Fibroblast of lung (primary cell): ENCODE measurements around the gene CCNC. TPM values are rescaled to one million over a fixed set of nuclear protein-coding genes. Genes with fewer than 3 reads are reported as not detected.

Experiments used
- DNase-seq, 2 donors: peaks; one replicate each; pipeline versions ENCODE4 v3.0.0 to v3.0.0-alpha.2; 2010; ENCODE audit warnings: low read depth in 2 of 2
- H2AFZ ChIP-seq: 2 replicates; pipeline ENCODE4 v1.5.1; 2012; ENCODE audit warnings: low read length, control low read depth, inconsistent platforms
- H3K27ac ChIP-seq: 2 replicates; pipeline ENCODE4 v1.5.1; 2011; ENCODE audit warnings: low read length, control low read depth; ENCODE audit not compliant: insufficient read depth
- H3K27me3 ChIP-seq: 2 replicates; pipeline ENCODE4 v1.5.1; 2011; ENCODE audit warnings: mild to moderate bottlenecking, low read length; ENCODE audit not compliant: control insufficient read depth, insufficient read depth
- H3K36me3 ChIP-seq: 2 replicates; pipeline ENCODE4 v1.5.1; 2011; ENCODE audit warnings: low read length; ENCODE audit not compliant: control insufficient read depth, insufficient read depth
- H3K4me1 ChIP-seq: 2 replicates; pipeline ENCODE4 v1.5.1; 2011; ENCODE audit warnings: low read length; ENCODE audit not compliant: control insufficient read depth, insufficient read depth; ENCODE audit errors: extremely low read depth
- H3K4me2 ChIP-seq: 2 replicates; pipeline ENCODE4 v1.5.1; 2011; ENCODE audit warnings: low read length, control low read depth; ENCODE audit not compliant: insufficient read depth; ENCODE audit errors: extremely low read depth
- H3K4me3 ChIP-seq, 4 experiments: fragments of 200-600 bp in 1 of 4; sonication (generic) in 1 of 4; replicated peaks in 1 of 4; 2 replicates each; pipeline ENCODE4 v1.5.1; 2011 to 2016; ENCODE audit warnings: low read length in 4 of 4, low read depth in 3 of 4, mild to moderate bottlenecking in 3 of 4, control low read depth in 2 of 4, inconsistent platforms in 1 of 4, mixed read lengths in 1 of 4; ENCODE audit not compliant: insufficient read depth in 1 of 4; ENCODE audit errors: control extremely low read depth in 1 of 4
- H3K79me2 ChIP-seq: 2 replicates; pipeline ENCODE4 v1.5.1; 2012; ENCODE audit warnings: mild to moderate bottlenecking, low read length, inconsistent platforms; ENCODE audit not compliant: control insufficient read depth, insufficient read depth
- H3K9ac ChIP-seq: 2 replicates; pipeline ENCODE4 v1.5.1; 2011; ENCODE audit warnings: mild to moderate bottlenecking, low read length, control low read depth; ENCODE audit not compliant: insufficient read depth
- H3K9me3 ChIP-seq: 2 replicates; pipeline ENCODE4 v1.5.1; 2012; ENCODE audit warnings: low read depth, low read length; ENCODE audit not compliant: control insufficient read depth, insufficient read depth
- H4K20me1 ChIP-seq: 2 replicates; pipeline ENCODE4 v1.5.1; 2011; ENCODE audit warnings: low read length; ENCODE audit not compliant: control insufficient read depth, insufficient read depth; ENCODE audit errors: extremely low read depth
- EZH2 ChIP-seq: IDR thresholded peaks from 2 replicates; pipeline ENCODE4 v1.5.1; 2012; ENCODE audit warnings: low read length, control low read depth, mild to moderate bottlenecking; ENCODE audit errors: missing control alignments
- polyA plus RNA-seq, 2 donors: library from polyadenylated mRNA; depleted of rRNA in 1 of 2; stranded (reverse) in 1 of 2; unstranded in 1 of 2; fragments of >200 nt; gene quantifications; 2 replicates each; pipeline ENCODE4 v1.2.1, GENCODE V29; 2011 to 2012; ENCODE audit warnings: missing spikeins in 1 of 2
- total RNA-seq: library from RNA; depleted of rRNA; stranded (reverse); fragments of >200 nt; gene quantifications from 2 replicates; pipeline ENCODE4 v1.2.1, GENCODE V29; 2014
- TF ChIP-seq, protein P1 (sequence below), 2 donors: IDR thresholded peaks in 1 of 2; conservative IDR thresholded peaks in 1 of 2; 1 replicate in 1 of 2; 2 replicates in 1 of 2; pipeline ENCODE4 v1.5.1; 2011 to 2012; ENCODE audit warnings: low read length in 2 of 2, control low read depth in 1 of 2, inconsistent platforms in 1 of 2, low read depth in 1 of 2, mild to moderate bottlenecking in 1 of 2

The CCNC gene
- total and polyA plus RNA-seq, 2 donors (not counting 1 experiment from before 2014, with no cell fraction given), result 50.0 to 57.2 TPM

GRCh38 chr6:99605911-99606655 lies 37.6 kb upstream of the CCNC start:
- H2AFZ ChIP-seq, result no peak overlapping the region
- H3K4me3 ChIP-seq, result no peak overlapping the region
- DNase-seq, result no peak
- no peak overlapping the region for H3K4me2 ChIP-seq
- H3K27ac ChIP-seq, result no peak overlapping the region
- peaks cover 85% of the 10 kb centered on the region for H3K27me3 ChIP-seq
- no peaks in the 10 kb centered on the region for H3K79me2 ChIP-seq
- H3K4me1 ChIP-seq, result no peaks in the 10 kb centered on the region
- TF ChIP-seq EZH2, result no peak
- TF ChIP-seq, protein P1, sequence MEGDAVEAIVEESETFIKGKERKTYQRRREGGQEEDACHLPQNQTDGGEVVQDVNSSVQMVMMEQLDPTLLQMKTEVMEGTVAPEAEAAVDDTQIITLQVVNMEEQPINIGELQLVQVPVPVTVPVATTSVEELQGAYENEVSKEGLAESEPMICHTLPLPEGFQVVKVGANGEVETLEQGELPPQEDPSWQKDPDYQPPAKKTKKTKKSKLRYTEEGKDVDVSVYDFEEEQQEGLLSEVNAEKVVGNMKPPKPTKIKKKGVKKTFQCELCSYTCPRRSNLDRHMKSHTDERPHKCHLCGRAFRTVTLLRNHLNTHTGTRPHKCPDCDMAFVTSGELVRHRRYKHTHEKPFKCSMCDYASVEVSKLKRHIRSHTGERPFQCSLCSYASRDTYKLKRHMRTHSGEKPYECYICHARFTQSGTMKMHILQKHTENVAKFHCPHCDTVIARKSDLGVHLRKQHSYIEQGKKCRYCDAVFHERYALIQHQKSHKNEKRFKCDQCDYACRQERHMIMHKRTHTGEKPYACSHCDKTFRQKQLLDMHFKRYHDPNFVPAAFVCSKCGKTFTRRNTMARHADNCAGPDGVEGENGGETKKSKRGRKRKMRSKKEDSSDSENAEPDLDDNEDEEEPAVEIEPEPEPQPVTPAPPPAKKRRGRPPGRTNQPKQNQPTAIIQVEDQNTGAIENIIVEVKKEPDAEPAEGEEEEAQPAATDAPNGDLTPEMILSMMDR (conservative IDR thresholded peaks at IDR 0.05 in 1 of 2, IDR thresholded peaks at IDR 0.05 in 1 of 2; ENCODE audit: low read depth in 1 of 2, low read length in 2 of 2), result no peak
- no peaks in the 10 kb centered on the region for H4K20me1 ChIP-seq
- H3K9ac ChIP-seq, result no peak overlapping the region
- no peaks in the 10 kb centered on the region for H3K9me3 ChIP-seq
- H3K36me3 ChIP-seq, result no peaks in the 10 kb centered on the region

GRCh38 chr6:99605074-99605734 lies 36.7 kb upstream of the CCNC start:
- DNase-seq, result no peak
- no peaks in the 10 kb centered on the region for H3K79me2 ChIP-seq
- peak; percentile 72 for TF ChIP-seq EZH2
- TF ChIP-seq, protein P1 (conservative IDR thresholded peaks at IDR 0.05 in 1 of 2, IDR thresholded peaks at IDR 0.05 in 1 of 2; ENCODE audit: low read depth in 1 of 2, low read length in 2 of 2), result no peak
- H3K9me3 ChIP-seq, result no peaks in the 10 kb centered on the region
- no peak overlapping the region for H3K4me2 ChIP-seq
- no peaks in the 10 kb centered on the region for H3K4me1 ChIP-seq
- peaks cover 86% of the 10 kb centered on the region for H3K27me3 ChIP-seq
- no peak overlapping the region for H3K27ac ChIP-seq
- no peaks in the 10 kb centered on the region for H3K36me3 ChIP-seq
- no peak overlapping the region for H2AFZ ChIP-seq
- no peaks in the 10 kb centered on the region for H4K20me1 ChIP-seq
- no peak overlapping the region for H3K4me3 ChIP-seq
- no peak overlapping the region for H3K9ac ChIP-seq

- peaks cover 86% of the 10 kb centered on the region for H3K27me3 ChIP-seq
- H3K79me2 ChIP-seq, result no peaks in the 10 kb centered on the region
- no peaks in the 10 kb centered on the region for H4K20me1 ChIP-seq
- peak overlapping the region; percentile 68 for H3K4me2 ChIP-seq
- peak overlapping the region in 3 of 4 experiments; percentile 11 to 47 (median 33) for H3K4me3 ChIP-seq
- DNase-seq, result no peak
- no peaks in the 10 kb centered on the region for H3K9me3 ChIP-seq
- no peaks in the 10 kb centered on the region for H3K4me1 ChIP-seq
- H3K9ac ChIP-seq, result no peak overlapping the region
- H3K27ac ChIP-seq, result no peak overlapping the region
- H2AFZ ChIP-seq, result no peak overlapping the region
- TF ChIP-seq, protein P1 (conservative IDR thresholded peaks at IDR 0.05 in 1 of 2, IDR thresholded peaks at IDR 0.05 in 1 of 2; ENCODE audit: low read depth in 1 of 2, low read length in 2 of 2), result no peak
- peak; percentile 49 for TF ChIP-seq EZH2
- H3K36me3 ChIP-seq, result no peaks in the 10 kb centered on the region
Measured at GRCh38 chr6:99604166-99605073, 36.0 kb upstream of the CCNC start.
